GM18867 (cell line): ENCODE data around the gene PSD.
"Not testable (repeated sequence)": the region's sequence is repeated elsewhere in the genome, so short reads cannot be mapped to it uniquely, and the experiment has no call there.

Experiments
- ATAC-seq: cut with Tn5 transposase; IDR thresholded peaks from one replicate; pipeline ENCODE4 v1.9.1; 2021; ENCODE audit warnings: mild to moderate bottlenecking, moderate library complexity; ENCODE audit not compliant: unreplicated experiment

The PSD gene

DNA sequence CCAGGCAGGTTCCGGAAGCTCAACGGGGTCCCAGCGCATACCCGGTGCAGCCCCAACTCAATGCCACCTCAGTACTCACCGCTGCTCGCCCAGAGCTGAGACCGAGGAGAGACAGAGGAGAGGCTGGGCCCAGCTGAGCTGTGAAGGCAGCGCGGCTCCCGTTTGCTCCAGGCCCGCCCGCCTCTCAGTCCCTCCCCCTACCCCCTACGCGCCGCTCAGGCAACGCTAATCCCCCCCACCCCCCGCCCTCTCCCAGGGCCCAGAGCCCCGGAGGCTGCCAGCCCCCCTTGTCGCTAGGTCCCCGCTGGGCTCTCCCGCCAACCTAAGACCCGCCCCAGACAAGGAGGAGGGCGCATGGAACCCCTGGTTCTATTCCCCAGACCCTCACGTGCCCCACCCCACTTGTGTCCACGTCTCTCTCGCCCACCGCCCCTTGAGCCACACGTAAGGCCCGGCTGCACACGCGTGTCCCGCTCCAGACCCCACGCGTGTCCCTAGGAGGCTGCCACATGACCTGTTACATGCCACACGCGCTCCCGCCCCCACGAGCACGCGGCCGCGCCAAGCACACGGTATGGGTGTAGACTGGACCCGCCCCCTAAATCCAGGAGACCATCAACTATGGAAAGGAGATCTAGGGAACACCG is at the start of gene PSD:
TSS of gene PSD (minus strand) at position 164 of the 647 bp plus-strand sequence. CDS start 1,747 bp downstream, outside the sequence.
- ATAC-seq = no peak

GRCh38 chr10:102467971-102468438 is 49.4 kb upstream of the PSD start:
- ATAC-seq = no peak

DNA sequence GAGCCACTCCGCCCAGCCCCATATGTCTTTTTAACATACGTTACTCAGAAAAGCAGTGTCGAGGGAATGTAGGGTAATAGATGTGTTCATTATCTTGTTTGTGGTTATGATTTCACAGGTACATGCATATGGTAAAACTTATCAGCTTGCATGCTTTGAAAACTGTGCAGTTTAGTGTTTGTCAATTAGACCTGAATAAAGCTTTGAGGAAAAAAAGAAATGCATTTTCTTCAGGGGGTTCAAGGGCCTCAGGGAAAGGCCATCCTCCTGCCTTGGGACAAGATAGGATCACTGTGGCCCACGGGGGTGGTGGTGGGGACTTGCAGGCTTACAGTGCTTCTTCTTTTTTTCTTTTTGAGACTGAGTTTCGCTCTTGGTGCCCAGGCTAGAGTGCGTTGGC is 48.7 kb upstream of the PSD start:
- ATAC-seq = no peak

GRCh38 chr10:102465466-102465865 is 46.9 kb upstream of the PSD start:
- no peak for ATAC-seq

GRCh38 chr10:102463983-102464382 is 45.4 kb upstream of the PSD start:
- no peak for ATAC-seq

DNA sequence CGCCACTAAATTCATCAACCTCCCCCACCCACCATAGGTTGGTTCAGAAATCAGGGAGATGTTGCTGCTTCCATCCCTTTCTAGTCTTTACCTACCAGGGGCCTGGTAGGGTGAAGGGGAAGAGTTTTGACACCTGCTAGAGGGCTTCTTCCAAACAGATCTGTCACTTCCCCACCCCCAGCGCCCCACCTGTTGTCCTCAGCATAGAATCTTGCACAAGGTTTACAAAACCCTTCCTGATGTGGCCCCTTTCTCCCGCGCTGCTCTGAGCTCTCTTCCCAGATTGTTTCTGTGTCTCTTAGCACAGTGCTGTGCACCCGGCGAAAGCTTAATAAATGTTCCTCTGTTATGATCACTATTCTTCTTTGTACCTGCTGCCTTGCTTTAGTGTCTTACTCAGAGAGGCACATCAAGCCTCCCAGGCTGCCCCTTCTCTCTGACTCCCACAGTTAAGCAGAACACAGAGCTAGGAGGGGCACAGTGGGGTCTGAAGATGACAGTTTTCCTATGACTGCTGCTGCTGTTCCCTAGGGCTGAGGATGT is 44.0 kb upstream of the PSD start:
- ATAC-seq = no peak

- peak; percentile 85 for ATAC-seq
Measured at GRCh38 chr10:102461187-102462054, 42.8 kb upstream of the PSD start.

DNA sequence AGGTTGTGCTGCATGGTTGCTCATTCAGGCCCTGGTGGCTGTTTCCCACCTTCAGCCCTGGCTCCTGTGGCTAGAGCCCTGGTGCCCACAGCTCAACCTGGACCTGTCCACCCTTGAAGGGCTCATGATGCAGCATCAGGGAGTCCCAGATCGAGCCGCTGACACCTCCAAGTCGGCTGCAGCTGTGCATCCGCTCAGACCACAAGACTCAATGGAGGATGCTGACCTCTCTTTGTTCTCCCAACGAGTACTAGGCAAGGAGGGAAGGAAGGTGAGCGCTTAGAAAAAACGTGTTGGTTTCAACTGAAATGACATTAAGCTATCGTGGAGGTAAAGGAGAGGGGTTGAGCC is 42.2 kb upstream of the PSD start:
- peak; percentile 35 for ATAC-seq

GRCh38 chr10:102458656-102459055 is 40.1 kb upstream of the PSD start:
- ATAC-seq = no peak

- ATAC-seq = no peak
Measured at GRCh38 chr10:102457591-102458150, 39.1 kb upstream of the PSD start.

- ATAC-seq = no peak
Measured at GRCh38 chr10:102455893-102456471, 37.4 kb upstream of the PSD start.

GRCh38 chr10:102454662-102455487 is 36.3 kb upstream of the PSD start:
- ATAC-seq = not testable (repeated sequence)

- no peak for ATAC-seq
Measured at GRCh38 chr10:102453502-102453901, 34.9 kb upstream of the PSD start.

DNA sequence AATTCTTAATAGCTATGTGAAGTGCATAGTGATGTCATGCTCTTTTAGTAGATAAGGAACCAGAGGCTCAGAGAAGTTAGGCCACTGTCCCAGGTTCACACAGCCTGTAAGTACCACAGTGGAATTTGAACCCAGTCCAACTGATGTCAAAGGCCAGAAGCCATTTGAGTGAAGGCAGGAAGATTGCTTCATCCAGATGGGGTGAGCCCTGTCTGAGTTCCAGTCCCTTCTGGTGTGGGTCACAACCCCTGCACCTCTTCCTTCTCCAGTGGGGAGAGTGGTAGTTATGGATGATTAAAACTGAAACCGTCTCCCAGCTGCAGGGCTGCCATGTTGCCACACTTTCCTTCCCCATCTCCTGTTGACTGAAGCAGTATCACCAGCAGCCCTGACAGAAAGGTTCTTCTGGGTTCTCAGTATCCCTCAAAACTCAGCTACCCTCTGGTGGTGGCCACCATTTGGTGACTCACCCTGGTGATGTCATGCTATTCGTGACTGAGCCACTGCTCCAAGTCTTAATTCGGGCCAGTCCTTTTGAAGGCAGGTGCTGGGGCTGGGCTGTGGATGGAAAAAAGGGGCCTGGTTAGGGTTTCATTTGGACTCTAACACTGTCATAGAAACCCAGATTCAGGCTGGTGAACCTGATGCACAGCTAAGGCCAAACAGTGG is 34.2 kb upstream of the PSD start:
- ATAC-seq = no peak

DNA sequence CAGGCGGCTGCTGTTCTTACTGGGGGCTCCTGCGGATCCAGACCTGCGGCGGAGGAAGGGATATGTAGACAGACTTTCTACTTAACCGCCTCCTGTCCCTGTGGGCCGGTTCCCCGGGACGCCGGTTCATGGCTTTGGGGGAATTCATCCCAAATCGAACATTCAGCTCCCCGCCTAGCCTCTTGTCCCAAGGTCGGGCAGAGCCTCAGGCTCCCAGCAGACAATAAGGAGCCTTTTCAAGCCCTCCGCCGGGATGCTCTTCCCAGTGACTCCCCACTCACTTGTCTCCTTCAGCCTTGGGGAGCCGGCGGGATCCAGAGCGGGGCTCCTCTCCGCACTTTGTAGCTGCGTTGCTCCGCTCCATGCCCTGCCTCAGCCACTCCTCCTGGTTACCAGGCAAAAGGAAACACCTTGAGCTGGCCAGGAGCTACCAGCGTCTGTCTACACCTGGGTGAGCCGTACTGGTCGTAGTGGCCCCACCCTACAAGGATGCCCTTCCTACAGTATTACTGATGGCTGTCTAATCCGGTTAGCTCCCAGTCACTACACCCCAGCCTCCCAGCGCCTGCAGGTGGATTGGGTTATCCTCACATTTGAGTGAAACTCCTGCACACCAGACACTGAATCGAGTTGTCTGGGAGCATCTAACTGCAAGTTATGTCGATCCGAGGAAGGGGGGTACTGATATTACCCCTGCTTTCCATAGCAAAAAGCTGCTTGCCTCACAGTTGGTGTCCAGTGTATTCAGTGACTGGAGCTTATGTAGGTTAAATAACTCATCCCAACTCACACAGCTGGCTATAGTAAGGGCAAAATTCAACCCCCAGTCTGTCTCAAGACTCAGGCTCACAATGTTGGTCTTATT is 32.8 kb upstream of the PSD start, which contains the start of gene C10orf95:
TSS of gene C10orf95 (minus strand) at position 439 of the 865 bp plus-strand sequence. CDS start 450 bp downstream, outside the sequence.
- ATAC-seq = no peak

DNA sequence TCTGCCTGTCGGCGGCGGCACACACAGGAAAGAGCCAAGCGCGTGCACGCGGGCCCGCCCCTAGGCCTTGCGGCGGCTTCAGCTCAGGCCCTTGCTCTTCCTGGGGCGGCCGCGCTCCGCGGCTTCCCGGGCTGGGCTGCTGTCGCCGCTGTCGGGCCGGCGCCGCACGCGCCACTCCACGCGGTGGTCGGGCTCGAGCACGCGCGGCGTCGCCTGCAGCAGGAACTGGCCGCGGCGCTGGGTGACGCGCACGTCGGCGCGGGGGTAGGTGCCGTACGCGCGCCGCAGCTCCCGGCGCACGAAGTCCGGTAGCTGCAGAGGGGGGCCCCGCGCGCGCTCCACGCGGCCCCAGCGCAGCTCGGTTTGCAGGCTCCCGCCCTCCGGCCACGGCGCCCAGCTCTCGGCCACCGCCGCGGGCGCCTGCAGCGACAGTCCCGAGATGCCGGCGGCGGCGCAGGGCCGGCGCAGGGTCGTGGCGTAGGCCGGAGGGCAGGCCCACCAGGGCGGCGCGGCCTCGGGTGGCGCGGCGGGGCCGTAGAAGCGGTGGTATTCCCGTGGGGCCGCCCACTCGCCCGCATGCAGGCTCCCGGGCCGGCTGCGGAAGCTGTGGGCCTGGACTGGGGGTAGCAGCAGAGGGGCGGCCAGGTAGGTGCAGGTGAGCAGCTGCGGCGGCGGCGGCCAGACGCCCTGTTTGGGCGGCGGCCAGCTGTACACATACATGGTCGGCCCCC is 32.0 kb upstream of the PSD start:
- ATAC-seq = peak; percentile 80

- ATAC-seq = no peak
Measured at GRCh38 chr10:102450124-102450373, 31.5 kb upstream of the PSD start.
